Lower lobe of right lung (tissue), 2 donors: ENCODE measurements around the gene PLA2R1. TPM values are rescaled to one million over a fixed set of nuclear protein-coding genes. Genes with fewer than 3 reads are reported as not detected.
A peak's percentile ranks its signal among the peaks of the same experiment; 100 is the strongest.

Experiments used
- ATAC-seq, 2 donors: fragments of 200-7000 bp; cut with Tn5 transposase; one replicate each; pipeline ENCODE4 v1.9.1; 2020 to 2022; ENCODE audit warnings: mild to moderate bottlenecking in 2 of 2, moderate library complexity in 2 of 2
- DNase-seq: peaks from one replicate; pipeline ENCODE4 v3.0.0-alpha.2; 2020
- H3K27ac ChIP-seq: fragments of 200-600 bp; one replicate; pipeline ENCODE4 v1.8.0; 2022
- H3K27me3 ChIP-seq: fragments of 200-600 bp; one replicate; pipeline ENCODE4 v1.8.0; 2022; ENCODE audit warnings: low read depth
- H3K36me3 ChIP-seq: fragments of 200-600 bp; one replicate; pipeline ENCODE4 v1.8.0; 2022; ENCODE audit warnings: mild to moderate bottlenecking
- H3K4me1 ChIP-seq: fragments of 200-600 bp; one replicate; pipeline ENCODE4 v1.8.0; 2022
- H3K4me3 ChIP-seq: fragments of 200-600 bp; one replicate; pipeline ENCODE4 v1.8.0; 2022; ENCODE audit warnings: mild to moderate bottlenecking
- H3K9me3 ChIP-seq: fragments of 200-600 bp; one replicate; pipeline ENCODE4 v1.8.0; 2022
- intact Hi-C: fragments of 100-400 bp; cut with DNase I; formaldehyde crosslinking; loops from one replicate; pipeline ENCODE4 v1.11.0; 2022
- total RNA-seq: library from RNA; stranded (reverse); fragmentation: NEBNext Ultra II Directional; extraction: Animal tissue kit (Norgen Biotek cat#: 25700); gene quantifications from one replicate; pipeline ENCODE4 v1.2.1, GENCODE V29; 2021
- TF ChIP-seq, protein P1 (sequence below): fragments of 200-600 bp; IDR thresholded peaks from one replicate; pipeline ENCODE4 v1.8.0; 2022; ENCODE audit warnings: antibody characterized with exemption, mild to moderate bottlenecking
- donor health status: DM: no; HTN: yes; CAD: no; lungs with severe emphysema.

The PLA2R1 gene
- total RNA-seq, 1 donor from 2014 or later = 5.6 TPM

DNA sequence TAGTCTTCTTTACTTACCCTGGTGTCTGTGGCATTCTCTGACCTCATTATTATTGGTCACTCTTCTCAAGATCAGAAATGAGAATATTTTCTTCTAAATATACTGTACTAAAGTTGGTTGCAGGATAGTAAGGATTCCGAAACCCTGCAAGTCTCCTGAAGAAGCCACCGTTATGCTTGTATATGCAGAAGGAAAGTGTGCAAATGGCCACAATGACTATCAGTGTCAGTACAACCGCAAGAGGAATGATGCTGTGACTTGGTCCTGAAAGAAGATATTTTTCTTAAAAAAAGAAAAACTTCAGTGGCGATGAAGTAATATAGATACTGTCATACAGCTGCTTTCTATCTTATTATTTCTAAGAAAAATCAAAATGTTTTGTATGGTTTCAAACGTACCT is 120.7 kb downstream of the PLA2R1 start:
- no peaks in the 10 kb centered on the region for H3K27me3 ChIP-seq
- no peaks in the 10 kb centered on the region for H3K9me3 ChIP-seq
- intact Hi-C loops = no loop called here
- no peaks in the 10 kb centered on the region for H3K36me3 ChIP-seq
- TF ChIP-seq, protein P1, sequence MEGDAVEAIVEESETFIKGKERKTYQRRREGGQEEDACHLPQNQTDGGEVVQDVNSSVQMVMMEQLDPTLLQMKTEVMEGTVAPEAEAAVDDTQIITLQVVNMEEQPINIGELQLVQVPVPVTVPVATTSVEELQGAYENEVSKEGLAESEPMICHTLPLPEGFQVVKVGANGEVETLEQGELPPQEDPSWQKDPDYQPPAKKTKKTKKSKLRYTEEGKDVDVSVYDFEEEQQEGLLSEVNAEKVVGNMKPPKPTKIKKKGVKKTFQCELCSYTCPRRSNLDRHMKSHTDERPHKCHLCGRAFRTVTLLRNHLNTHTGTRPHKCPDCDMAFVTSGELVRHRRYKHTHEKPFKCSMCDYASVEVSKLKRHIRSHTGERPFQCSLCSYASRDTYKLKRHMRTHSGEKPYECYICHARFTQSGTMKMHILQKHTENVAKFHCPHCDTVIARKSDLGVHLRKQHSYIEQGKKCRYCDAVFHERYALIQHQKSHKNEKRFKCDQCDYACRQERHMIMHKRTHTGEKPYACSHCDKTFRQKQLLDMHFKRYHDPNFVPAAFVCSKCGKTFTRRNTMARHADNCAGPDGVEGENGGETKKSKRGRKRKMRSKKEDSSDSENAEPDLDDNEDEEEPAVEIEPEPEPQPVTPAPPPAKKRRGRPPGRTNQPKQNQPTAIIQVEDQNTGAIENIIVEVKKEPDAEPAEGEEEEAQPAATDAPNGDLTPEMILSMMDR = no peak
- no peak overlapping the region for H3K27ac ChIP-seq
- no peak for DNase-seq
- ATAC-seq = no peak
- no peak overlapping the region for H3K4me3 ChIP-seq
- H3K4me1 ChIP-seq = peaks cover 5% of the 10 kb centered on the region

DNA sequence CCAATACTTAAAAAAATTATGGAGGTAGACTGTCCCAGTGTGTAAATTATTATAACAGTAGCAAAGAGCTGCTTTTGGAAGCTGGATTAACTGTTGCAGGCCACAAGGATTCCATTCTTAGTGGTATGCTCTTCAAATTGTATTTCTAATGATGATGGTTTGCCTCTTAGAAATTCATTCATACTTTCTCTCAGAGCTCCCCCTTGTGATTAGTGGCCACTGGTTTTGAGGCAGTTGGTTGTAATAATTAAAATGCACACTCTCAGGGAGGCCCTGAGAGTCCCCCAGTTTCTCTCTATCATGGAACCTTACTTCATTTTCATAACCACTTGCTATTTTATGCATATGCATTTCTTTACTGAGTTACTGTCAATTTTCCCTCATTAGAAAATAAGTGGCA is 122.5 kb downstream of the PLA2R1 start:
- DNase-seq = no peak
- Histone ChIP-seq H3K27me3 (no peaks in the 10 kb centered on the region), H3K27ac (no peak overlapping the region), H3K9me3 (no peaks in the 10 kb centered on the region), H3K4me3 (no peak overlapping the region), H3K4me1 (no peaks in the 10 kb centered on the region), H3K36me3 (no peaks in the 10 kb centered on the region)
- intact Hi-C loops = no loop called here
- ATAC-seq = no peak
- TF ChIP-seq, protein P1 = peak; percentile 18

DNA sequence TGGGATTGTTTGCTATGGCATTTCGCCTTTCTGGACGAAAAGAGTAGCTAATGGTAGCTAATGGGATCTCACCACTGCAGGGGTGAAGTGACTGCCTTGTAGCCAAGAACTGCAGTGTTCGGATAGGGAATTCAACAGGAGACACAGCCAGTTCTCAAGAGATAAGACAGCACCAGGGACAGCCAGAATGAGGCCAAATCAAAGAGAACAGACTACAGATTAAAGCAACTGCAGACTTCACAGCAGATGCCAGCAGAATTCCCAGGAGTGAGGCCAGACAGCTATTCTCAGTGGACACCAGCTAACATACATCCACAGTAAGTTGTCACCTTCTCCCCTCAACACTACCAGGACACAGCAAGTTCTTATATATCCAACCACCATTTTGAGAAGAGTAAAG is 124.0 kb downstream of the PLA2R1 start:
- H3K27me3 ChIP-seq = no peaks in the 10 kb centered on the region
- ATAC-seq (no peak), DNase-seq (no peak)
- intact Hi-C loops = no loop called here
- H3K9me3 ChIP-seq = no peaks in the 10 kb centered on the region
- H3K4me1 ChIP-seq = peaks cover 9% of the 10 kb centered on the region
- no peak overlapping the region for H3K4me3 ChIP-seq
- no peak overlapping the region for H3K27ac ChIP-seq
- H3K36me3 ChIP-seq = no peaks in the 10 kb centered on the region
- TF ChIP-seq, protein P1 = no peak

DNA sequence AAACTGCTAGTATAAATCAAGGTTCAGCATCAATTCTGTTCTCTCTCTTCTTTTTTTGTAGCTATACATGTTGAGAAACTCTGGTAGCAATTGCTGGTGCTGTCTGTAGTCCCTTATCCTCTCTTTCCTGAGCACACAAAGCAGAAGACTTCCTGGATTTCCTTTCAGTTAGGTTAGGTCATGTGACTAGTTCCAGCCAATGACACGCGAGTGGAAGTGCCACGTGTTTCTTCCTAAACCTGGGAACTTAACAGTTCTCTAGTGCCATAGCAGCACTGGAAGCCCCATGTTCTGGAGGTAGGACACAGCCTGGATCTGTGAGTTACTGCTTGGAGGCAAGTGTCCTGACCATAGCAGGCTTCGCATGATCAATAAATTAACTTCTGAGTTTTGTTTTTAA is 125.9 kb downstream of the PLA2R1 start:
- Histone ChIP-seq H3K4me3 (no peak overlapping the region), H3K36me3 (no peaks in the 10 kb centered on the region), H3K27ac (no peak overlapping the region), H3K27me3 (no peaks in the 10 kb centered on the region), H3K9me3 (no peaks in the 10 kb centered on the region), H3K4me1 (peaks cover 13% of the 10 kb centered on the region)
- DNase-seq = no peak
- no peak for ATAC-seq
- intact Hi-C loops = no loop called here
- TF ChIP-seq, protein P1 = no peak

DNA sequence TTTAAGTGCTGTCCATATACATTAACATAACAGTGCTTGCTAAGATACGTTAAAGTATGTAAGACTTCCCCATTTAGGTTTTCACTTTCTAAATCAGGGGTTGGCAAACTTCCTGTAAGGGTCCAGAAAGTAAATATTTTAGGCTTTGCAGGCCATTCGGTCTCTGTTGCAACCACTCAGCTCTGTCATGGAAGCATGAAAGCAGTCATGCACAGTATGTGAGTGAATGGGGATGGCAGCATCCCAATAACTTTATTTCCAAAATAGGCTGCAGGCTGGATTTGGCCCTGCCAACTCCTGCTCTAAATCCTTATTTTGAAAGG is 128.7 kb downstream of the PLA2R1 start:
- Histone ChIP-seq H3K4me1 (peaks cover 13% of the 10 kb centered on the region), H3K36me3 (no peaks in the 10 kb centered on the region), H3K4me3 (no peak overlapping the region), H3K27me3 (no peaks in the 10 kb centered on the region), H3K27ac (no peak overlapping the region), H3K9me3 (peaks cover 3% of the 10 kb centered on the region)
- ATAC-seq (peak; percentile 37 to 69), DNase-seq (no peak)
- TF ChIP-seq, protein P1 = no peak
- intact Hi-C loops = no loop called here
